DND-41 (cell line): Measurements from ENCODE around the gene UVSSA.

Experiments
- CTCF ChIP-seq: IDR thresholded peaks from 2 replicates; pipeline ENCODE4 v1.5.1; 2012; ENCODE audit warnings: borderline replicate concordance, low read length, moderate library complexity, mild to moderate bottlenecking; ENCODE audit not compliant: poor library complexity, severe bottlenecking; ENCODE audit errors: extremely low read depth
- EZH2 ChIP-seq: IDR thresholded peaks from 3 replicates; pipeline ENCODE4 v1.6.1; 2012; ENCODE audit warnings: borderline replicate concordance, low read depth, mild to moderate bottlenecking, moderate library complexity, low read length, inconsistent platforms; ENCODE audit not compliant: severe bottlenecking

DNA sequence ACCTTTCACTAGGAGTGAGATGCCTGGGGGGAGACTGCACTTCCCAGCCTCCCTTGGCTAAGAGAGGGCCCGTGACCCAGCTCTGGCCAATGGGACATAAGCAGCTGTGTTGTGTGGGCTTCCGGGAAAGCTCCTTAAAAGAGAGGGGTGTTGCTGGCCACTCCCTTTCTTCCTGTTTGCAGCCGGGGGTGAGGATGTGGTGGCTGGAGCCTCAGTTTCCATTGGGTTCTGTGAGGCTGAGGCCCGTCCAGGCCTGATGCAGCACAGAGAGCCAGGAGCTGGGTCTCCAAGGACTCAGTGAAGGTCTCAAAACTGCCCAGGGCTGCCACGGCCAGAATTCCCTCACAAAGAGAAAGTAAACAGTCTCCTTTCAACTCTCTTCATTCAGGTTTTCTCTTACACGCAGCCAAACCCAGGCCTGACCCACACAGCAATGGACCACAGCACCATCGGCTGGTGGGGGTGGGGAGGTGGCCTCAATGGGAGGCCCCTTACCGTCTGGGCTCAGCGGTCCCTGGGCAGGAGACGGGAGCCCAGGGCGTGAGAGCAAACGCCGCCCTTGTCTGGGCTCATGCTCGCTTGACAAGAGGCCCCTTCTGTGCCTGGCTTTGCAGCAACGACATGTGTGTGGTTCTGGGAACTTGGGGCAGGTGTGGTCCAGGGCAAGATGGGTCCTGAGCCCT lies 52.6 kb downstream of the UVSSA start:
- TF ChIP-seq EZH2 (no peak), CTCF (no peak)
